Testis (tissue), 3 donors: ENCODE data around the gene PLEKHM3. TPM values are rescaled to one million over a fixed set of nuclear protein-coding genes. Genes with fewer than 3 reads are reported as not detected.

ENCODE experiments used
- DNase-seq: peaks from one replicate; pipeline ENCODE4 v3.0.0-alpha.2; 2019
- H3K27ac ChIP-seq, 2 donors: fragments of 200-600 bp; sonication (generic); one replicate each; pipeline ENCODE4 v1.5.1; 2019
- H3K27me3 ChIP-seq: fragments of 200-600 bp; sonication (generic); one replicate; pipeline ENCODE4 v1.5.1; 2019
- H3K36me3 ChIP-seq: fragments of 200-600 bp; sonication (generic); one replicate; pipeline ENCODE4 v1.5.1; 2017; ENCODE audit warnings: low read depth; ENCODE audit errors: missing control alignments
- H3K4me1 ChIP-seq: fragments of 200-600 bp; sonication (generic); one replicate; pipeline ENCODE4 v1.5.1; 2019
- H3K4me3 ChIP-seq, 2 donors: fragments of 200-600 bp; sonication (generic); one replicate each; pipeline ENCODE4 v1.5.1; 2017 to 2019
- H3K9me3 ChIP-seq: fragments of 200-600 bp; sonication (generic); one replicate; pipeline ENCODE4 v1.5.1; 2017
- POLR2A ChIP-seq: fragments of 450-650 bp; IDR thresholded peaks from one replicate; pipeline ENCODE4 v1.6.1; 2017; ENCODE audit warnings: antibody characterized with exemption, mild to moderate bottlenecking, moderate library complexity
- WGBS, 2 donors: methylation state at CpG; one replicate each; pipeline ENCODE4 v1.1.5; 2018; 5-methylcytosine and 5-hydroxymethylcytosine counted together
- intact Hi-C: fragments of 100-400 bp; cut with DNase I; formaldehyde crosslinking; loops from one replicate; pipeline ENCODE4 v1.15.1; 2023; ENCODE audit warnings: low total_unique reads
- polyA plus RNA-seq: library from polyadenylated mRNA; stranded (reverse); fragments of 350-450 nt; fragmentation: Illumina TruSeq; extraction: RNeasy Lipid Tissue Mini Kit (QIAGEN cat#74804); gene quantifications from one replicate; pipeline ENCODE4 v1.2.3, GENCODE V29; 2014; ENCODE audit warnings: low read depth, low replicate concordance; ENCODE audit not compliant: insufficient read depth
- total RNA-seq, 2 donors: library from RNA; depleted of rRNA; stranded (reverse); fragments of >200 nt; gene quantifications; one replicate each; pipeline ENCODE4 v1.2.3, GENCODE V29; 2016
- TF ChIP-seq, protein P1 (sequence below), 3 experiments: fragments of 450-650 bp in 2 of 3; fragments of 200-600 bp in 1 of 3; sonication (generic) in 1 of 3; IDR thresholded peaks; one replicate each; pipeline ENCODE4 v1.5.1; 2016 to 2019; ENCODE audit warnings: antibody characterized with exemption in 3 of 3, mild to moderate bottlenecking in 2 of 3, moderate library complexity in 1 of 3

Gene PLEKHM3
- total and polyA plus RNA-seq, 3 donors from 2014 or later: 12.5 to 24.6 (median 21.9) TPM

DNA sequence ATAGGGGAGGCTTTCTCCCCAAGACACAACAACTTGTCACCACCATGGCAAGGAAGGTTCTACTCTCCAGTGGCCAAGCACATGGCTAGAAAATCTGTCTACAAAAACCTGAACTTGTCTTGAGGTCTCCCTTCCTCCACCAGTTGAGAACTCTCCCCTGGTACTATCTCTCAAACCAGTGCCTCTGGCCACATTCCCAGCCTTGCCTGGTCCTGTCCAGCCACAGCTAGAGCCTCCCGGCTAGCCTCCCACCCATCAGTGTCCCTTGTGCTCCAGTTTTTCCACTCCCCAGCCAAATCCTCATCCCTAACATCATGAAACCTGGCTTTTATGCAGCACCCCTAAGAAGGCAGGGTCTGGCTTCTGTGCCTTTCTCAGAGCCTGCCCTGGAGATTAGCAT, 234.4 kb downstream of the PLEKHM3 start:
- intact Hi-C loops: no loop called here
- H3K9me3 ChIP-seq: no peaks in the 10 kb centered on the region
- H3K27ac ChIP-seq: no peak overlapping the region
- DNase-seq: no peak
- H3K4me1 ChIP-seq: no peaks in the 10 kb centered on the region
- 50 to 70% methylated on average over 1 of the region's 1 CpG for WGBS, 2 donors
- no peaks in the 10 kb centered on the region for H3K36me3 ChIP-seq
- H3K4me3 ChIP-seq: no peak overlapping the region
- TF ChIP-seq, protein P1, sequence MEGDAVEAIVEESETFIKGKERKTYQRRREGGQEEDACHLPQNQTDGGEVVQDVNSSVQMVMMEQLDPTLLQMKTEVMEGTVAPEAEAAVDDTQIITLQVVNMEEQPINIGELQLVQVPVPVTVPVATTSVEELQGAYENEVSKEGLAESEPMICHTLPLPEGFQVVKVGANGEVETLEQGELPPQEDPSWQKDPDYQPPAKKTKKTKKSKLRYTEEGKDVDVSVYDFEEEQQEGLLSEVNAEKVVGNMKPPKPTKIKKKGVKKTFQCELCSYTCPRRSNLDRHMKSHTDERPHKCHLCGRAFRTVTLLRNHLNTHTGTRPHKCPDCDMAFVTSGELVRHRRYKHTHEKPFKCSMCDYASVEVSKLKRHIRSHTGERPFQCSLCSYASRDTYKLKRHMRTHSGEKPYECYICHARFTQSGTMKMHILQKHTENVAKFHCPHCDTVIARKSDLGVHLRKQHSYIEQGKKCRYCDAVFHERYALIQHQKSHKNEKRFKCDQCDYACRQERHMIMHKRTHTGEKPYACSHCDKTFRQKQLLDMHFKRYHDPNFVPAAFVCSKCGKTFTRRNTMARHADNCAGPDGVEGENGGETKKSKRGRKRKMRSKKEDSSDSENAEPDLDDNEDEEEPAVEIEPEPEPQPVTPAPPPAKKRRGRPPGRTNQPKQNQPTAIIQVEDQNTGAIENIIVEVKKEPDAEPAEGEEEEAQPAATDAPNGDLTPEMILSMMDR (IDR thresholded peaks at IDR 0.05): no peak
- no peak for TF ChIP-seq POLR2A
- H3K27me3 ChIP-seq: no peaks in the 10 kb centered on the region

DNA sequence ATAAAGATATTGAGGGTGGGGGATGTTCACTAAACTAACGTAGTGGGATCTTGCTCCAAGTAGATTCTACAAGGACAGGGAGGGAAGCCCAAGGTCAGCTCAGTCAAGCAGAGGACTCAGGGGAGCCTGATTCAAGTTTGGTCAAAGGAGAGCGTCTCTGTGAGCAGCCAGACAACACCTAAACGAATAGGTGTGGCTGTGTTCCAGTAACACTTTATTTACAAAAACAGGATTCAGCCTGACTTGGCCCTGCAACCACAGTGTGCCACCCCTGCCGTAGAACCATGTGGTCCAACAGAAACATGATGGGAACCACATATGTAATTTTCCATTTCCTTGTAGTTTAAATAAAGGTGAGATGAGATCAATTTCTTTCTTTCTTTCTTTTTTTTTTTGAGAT, 237.5 kb downstream of the PLEKHM3 start:
- H3K27ac ChIP-seq: no peak overlapping the region
- intact Hi-C loops: no loop called here
- WGBS, 2 donors: 66 to 68% methylated on average over 4 of the region's 4 CpGs
- H3K36me3 ChIP-seq: no peaks in the 10 kb centered on the region
- H3K27me3 ChIP-seq: no peaks in the 10 kb centered on the region
- H3K4me1 ChIP-seq: no peaks in the 10 kb centered on the region
- H3K4me3 ChIP-seq: no peak overlapping the region
- TF ChIP-seq, protein P1 (IDR thresholded peaks at IDR 0.05): no peak
- no peak for TF ChIP-seq POLR2A
- DNase-seq: no peak
- no peaks in the 10 kb centered on the region for H3K9me3 ChIP-seq

DNA sequence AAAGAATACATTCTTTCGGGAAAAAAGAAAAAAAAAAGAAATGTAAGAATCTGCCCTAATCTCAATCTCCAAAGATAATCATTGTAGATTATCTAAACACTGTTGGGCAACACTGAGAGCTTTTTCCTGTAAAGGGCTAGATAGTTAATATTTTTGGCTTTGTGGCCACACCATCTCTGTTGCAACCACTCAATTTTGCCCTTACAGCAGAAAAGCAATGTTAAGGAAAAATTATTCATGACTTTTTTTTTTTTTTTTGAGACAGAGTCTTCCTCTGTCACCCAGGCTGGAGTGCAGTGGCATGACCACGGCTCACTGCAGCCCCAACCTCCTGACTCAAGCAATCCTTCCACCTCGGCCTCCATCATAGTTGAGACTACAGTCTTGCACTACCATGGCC, 238.3 kb downstream of the PLEKHM3 start:
- Histone ChIP-seq H3K27me3 (no peaks in the 10 kb centered on the region), H3K27ac (no peak overlapping the region), H3K4me1 (no peaks in the 10 kb centered on the region), H3K9me3 (no peaks in the 10 kb centered on the region), H3K36me3 (no peaks in the 10 kb centered on the region), H3K4me3 (no peak overlapping the region)
- intact Hi-C loops: no loop called here
- no peak for DNase-seq
- WGBS, 2 donors: 91 to 94% methylated on average over 3 of the region's 3 CpGs
- TF ChIP-seq POLR2A: no peak
- TF ChIP-seq, protein P1 (IDR thresholded peaks at IDR 0.05): no peak

DNA sequence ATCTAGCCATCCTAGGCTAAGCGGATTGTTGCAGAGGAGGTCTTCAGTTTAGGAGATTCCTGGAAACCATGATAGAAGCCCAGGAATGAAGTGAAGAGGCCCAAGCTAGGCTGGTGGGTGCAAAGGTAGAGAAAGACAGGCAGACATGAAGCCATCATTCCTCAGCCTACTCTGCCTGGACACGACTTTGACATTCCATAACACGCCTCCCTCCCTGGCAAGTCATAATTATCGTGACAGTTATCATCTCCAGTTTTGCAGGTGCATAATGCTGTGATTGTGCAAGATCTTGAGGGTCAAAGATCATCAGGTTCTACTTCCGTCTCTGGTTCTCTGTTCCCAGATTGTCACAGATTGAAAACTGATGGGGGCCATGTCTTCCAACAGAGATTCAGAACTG, 240.4 kb downstream of the PLEKHM3 start:
- no peaks in the 10 kb centered on the region for H3K4me1 ChIP-seq
- H3K36me3 ChIP-seq: no peaks in the 10 kb centered on the region
- 86 to 89% methylated on average over 5 of the region's 5 CpGs for WGBS, 2 donors
- no peak for TF ChIP-seq POLR2A
- TF ChIP-seq, protein P1 (IDR thresholded peaks at IDR 0.05): no peak
- H3K9me3 ChIP-seq: no peaks in the 10 kb centered on the region
- no peak overlapping the region for H3K27ac ChIP-seq
- intact Hi-C loops: no loop called here
- no peak for DNase-seq
- H3K27me3 ChIP-seq: no peaks in the 10 kb centered on the region
- no peak overlapping the region for H3K4me3 ChIP-seq

DNA sequence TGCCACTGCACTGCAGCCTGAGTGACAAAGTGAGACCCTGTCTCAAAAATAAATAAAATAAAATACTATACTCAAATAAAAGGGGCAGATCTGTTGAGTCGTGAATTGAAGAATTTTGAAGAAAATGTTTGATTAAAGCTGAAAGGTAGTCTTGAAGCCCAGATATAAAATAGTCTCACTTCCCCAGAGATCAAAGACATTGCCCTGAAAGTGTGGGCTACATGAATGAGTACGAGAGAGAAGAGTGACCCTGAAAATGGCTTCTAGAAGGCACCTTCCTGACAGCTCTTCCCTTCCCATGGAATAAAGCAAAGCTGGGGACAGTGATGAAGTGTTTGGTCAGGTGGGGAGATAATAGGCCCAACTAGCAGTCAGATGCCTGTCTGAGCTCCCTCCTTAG, 241.8 kb downstream of the PLEKHM3 start:
- Histone ChIP-seq H3K27me3 (no peaks in the 10 kb centered on the region), H3K4me1 (no peaks in the 10 kb centered on the region), H3K9me3 (no peaks in the 10 kb centered on the region), H3K4me3 (no peak overlapping the region), H3K27ac (no peak overlapping the region), H3K36me3 (no peaks in the 10 kb centered on the region)
- no peak for TF ChIP-seq POLR2A
- TF ChIP-seq, protein P1 (IDR thresholded peaks at IDR 0.05): no peak
- no peak for DNase-seq
- intact Hi-C loops: no loop called here
- WGBS, 2 donors: 80 to 89% methylated on average over 2 of the region's 2 CpGs
